HG02798 (cell line): ENCODE measurements around the gene CYTH1.

ENCODE experiments used
- ATAC-seq: cut with Tn5 transposase; IDR thresholded peaks from one replicate; pipeline ENCODE4 v1.9.1; 2021; ENCODE audit warnings: mild to moderate bottlenecking; ENCODE audit not compliant: unreplicated experiment, poor library complexity

CYTH1 gene

GRCh38 chr17:78718575-78719208 lies 63.4 kb downstream of the CYTH1 start:
- ATAC-seq, result no peak

- no peak for ATAC-seq
Observed at GRCh38 chr17:78717431-78717980, 64.6 kb downstream of the CYTH1 start.

GRCh38 chr17:78716814-78717393 lies 65.2 kb downstream of the CYTH1 start:
- peak; percentile 28 for ATAC-seq

- no peak for ATAC-seq
Observed at GRCh38 chr17:78716292-78716691, 65.8 kb downstream of the CYTH1 start.

GRCh38 chr17:78715876-78716275 lies 66.2 kb downstream of the CYTH1 start:
- no peak for ATAC-seq

GRCh38 chr17:78715000-78715771 lies 66.9 kb downstream of the CYTH1 start:
- ATAC-seq, result no peak

- no peak for ATAC-seq
Observed at GRCh38 chr17:78714534-78714933, 67.5 kb downstream of the CYTH1 start.

- no peak for ATAC-seq
Observed at GRCh38 chr17:78712043-78712442, 70.0 kb downstream of the CYTH1 start.

- no peak for ATAC-seq
Observed at GRCh38 chr17:78710607-78711006, 71.5 kb downstream of the CYTH1 start.

- ATAC-seq, result no peak
Observed at GRCh38 chr17:78709751-78710181, 72.3 kb downstream of the CYTH1 start.

GRCh38 chr17:78709119-78709681 lies 72.9 kb downstream of the CYTH1 start:
- peak; percentile 49 for ATAC-seq

GRCh38 chr17:78708510-78708973 lies 73.5 kb downstream of the CYTH1 start:
- ATAC-seq, result no peak

- no peak for ATAC-seq
Observed at GRCh38 chr17:78707923-78708322, 74.2 kb downstream of the CYTH1 start.

GRCh38 chr17:78707016-78707415 lies 75.1 kb downstream of the CYTH1 start:
- ATAC-seq, result no peak

GRCh38 chr17:78706271-78706915 lies 75.7 kb downstream of the CYTH1 start:
- ATAC-seq, result peak; percentile 68

GRCh38 chr17:78705071-78705470 lies 77.0 kb downstream of the CYTH1 start:
- no peak for ATAC-seq

GRCh38 chr17:78704594-78704993 lies 77.5 kb downstream of the CYTH1 start:
- no peak for ATAC-seq

GRCh38 chr17:78697554-78698343 lies 84.3 kb downstream of the CYTH1 start:
- ATAC-seq, result no peak

- ATAC-seq, result no peak
Observed at GRCh38 chr17:78697122-78697521, 85.0 kb downstream of the CYTH1 start.
